Right lobe of liver (tissue), 4 donors: Measurements from ENCODE around the gene NCSTN.

Source experiments
- POLR2A ChIP-seq: fragments of 450-650 bp; IDR thresholded peaks from one replicate; pipeline ENCODE4 v1.6.1; 2017; ENCODE audit warnings: antibody characterized with exemption, mild to moderate bottlenecking
- TF ChIP-seq, protein P1 (sequence below), 4 donors: fragments of 200-600 bp in 3 of 4; fragments of 450-650 bp in 1 of 4; IDR thresholded peaks; one replicate each; pipeline versions ENCODE4 v1.5.1 to v1.8.0; 2016 to 2022; ENCODE audit warnings: antibody characterized with exemption in 4 of 4, mild to moderate bottlenecking in 2 of 4
- donor health status: DM: no; HTN: no; CAD: no.
- donor health status: DM: no; HTN: no; CAD: no.
- donor health status: DM: no; HTN: yes; CAD: no.

DNA sequence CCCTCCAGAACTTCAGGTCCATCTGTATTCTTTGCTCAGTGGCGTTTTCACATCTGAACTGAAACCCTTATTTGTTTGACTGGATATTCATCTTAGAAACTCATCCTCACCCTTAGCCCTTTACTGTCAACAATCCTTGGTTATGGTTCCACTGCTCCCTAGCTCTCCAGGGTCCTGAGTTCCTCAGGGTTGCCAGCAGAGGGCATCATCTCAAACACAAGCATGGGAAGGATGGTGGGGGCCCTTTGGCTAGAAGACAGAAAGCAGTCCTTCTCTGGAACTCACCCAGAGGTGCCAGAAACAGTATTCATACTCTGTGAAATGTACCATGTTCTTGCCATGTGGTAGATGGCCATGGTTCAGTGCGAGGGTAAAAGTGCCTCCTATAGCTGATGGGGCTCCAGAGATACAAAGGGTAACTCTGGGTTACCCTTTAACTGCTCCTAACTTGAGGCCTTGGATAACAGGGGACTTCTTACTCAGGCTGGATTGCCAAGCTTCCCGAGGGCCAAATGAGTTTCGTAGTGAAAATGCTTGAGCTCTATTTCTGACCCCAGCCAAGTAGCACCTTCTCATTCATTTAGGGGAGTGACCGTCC is 11.3 kb downstream of the NCSTN start:
- TF ChIP-seq, protein P1, sequence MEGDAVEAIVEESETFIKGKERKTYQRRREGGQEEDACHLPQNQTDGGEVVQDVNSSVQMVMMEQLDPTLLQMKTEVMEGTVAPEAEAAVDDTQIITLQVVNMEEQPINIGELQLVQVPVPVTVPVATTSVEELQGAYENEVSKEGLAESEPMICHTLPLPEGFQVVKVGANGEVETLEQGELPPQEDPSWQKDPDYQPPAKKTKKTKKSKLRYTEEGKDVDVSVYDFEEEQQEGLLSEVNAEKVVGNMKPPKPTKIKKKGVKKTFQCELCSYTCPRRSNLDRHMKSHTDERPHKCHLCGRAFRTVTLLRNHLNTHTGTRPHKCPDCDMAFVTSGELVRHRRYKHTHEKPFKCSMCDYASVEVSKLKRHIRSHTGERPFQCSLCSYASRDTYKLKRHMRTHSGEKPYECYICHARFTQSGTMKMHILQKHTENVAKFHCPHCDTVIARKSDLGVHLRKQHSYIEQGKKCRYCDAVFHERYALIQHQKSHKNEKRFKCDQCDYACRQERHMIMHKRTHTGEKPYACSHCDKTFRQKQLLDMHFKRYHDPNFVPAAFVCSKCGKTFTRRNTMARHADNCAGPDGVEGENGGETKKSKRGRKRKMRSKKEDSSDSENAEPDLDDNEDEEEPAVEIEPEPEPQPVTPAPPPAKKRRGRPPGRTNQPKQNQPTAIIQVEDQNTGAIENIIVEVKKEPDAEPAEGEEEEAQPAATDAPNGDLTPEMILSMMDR (IDR thresholded peaks at IDR 0.05): peak; percentile 20 to 37 (median 34)
- TF ChIP-seq POLR2A: no peak
